ENCODE data around the gene GNL3.
A peak's percentile ranks its signal among the peaks of the same experiment; 100 is the strongest.

DNA sequence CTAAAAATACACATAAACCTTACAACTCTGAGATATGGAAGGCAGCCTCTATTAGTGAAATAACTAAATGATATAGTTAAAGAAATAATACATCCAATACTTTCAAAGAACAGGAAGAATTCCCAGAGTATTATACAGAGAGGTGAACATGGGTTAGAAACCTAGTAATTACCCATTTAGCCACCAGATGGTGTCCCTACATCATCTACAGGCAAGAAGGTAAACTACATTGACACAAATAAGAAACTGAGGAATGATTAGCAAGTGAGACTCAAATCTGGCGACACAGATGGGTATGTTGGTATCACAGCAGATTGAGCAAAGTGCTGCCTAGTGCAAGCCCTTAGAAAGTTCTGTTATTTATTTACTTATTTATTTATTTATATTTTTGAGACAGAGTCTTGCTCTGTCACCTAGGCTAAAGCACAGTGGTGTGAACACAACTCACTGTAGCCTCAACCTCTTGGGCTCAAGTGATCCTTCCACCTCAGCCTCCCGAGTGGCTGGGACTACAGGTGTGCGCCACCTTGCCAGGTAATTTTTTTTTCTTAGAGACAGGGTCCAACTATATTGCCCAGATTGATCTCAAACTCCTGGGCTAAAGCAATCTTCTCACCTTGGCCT lies 56.7 kb downstream of the GNL3 start:
- TF ChIP-seq, protein P1, sequence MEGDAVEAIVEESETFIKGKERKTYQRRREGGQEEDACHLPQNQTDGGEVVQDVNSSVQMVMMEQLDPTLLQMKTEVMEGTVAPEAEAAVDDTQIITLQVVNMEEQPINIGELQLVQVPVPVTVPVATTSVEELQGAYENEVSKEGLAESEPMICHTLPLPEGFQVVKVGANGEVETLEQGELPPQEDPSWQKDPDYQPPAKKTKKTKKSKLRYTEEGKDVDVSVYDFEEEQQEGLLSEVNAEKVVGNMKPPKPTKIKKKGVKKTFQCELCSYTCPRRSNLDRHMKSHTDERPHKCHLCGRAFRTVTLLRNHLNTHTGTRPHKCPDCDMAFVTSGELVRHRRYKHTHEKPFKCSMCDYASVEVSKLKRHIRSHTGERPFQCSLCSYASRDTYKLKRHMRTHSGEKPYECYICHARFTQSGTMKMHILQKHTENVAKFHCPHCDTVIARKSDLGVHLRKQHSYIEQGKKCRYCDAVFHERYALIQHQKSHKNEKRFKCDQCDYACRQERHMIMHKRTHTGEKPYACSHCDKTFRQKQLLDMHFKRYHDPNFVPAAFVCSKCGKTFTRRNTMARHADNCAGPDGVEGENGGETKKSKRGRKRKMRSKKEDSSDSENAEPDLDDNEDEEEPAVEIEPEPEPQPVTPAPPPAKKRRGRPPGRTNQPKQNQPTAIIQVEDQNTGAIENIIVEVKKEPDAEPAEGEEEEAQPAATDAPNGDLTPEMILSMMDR (IDR thresholded peaks at IDR 0.05; ENCODE audit: borderline replicate concordance, extremely low read depth, low read length, poor library complexity, severe bottlenecking), result peak; percentile 72
- no peak for TF ChIP-seq EZH2 (IDR thresholded peaks at IDR 0.05; ENCODE audit: borderline replicate concordance, low read depth, low read length, severe bottlenecking)
